Hepatocyte (in vitro differentiated cells): ENCODE results near the gene JMJD7.

Experiments used
- EZH2 ChIP-seq: fragments of 200-600 bp; sonication (generic); IDR thresholded peaks from 2 replicates; pipeline ENCODE4 v1.6.1; 2016; ENCODE audit warnings: antibody characterized with exemption, mild to moderate bottlenecking, borderline replicate concordance
- EZH2phosphoT487 ChIP-seq: fragments of 200-600 bp; sonication (generic); IDR thresholded peaks from one replicate; pipeline ENCODE4 v1.6.1; 2018; ENCODE audit warnings: antibody characterized with exemption, mild to moderate bottlenecking, low read depth, moderate library complexity; ENCODE audit not compliant: unreplicated experiment, severe bottlenecking
- TF ChIP-seq, protein P1 (sequence below): fragments of 200-600 bp; sonication (generic); IDR thresholded peaks from 2 replicates; pipeline ENCODE4 v1.5.1; 2016; ENCODE audit warnings: antibody characterized with exemption, mild to moderate bottlenecking; ENCODE audit not compliant: poor library complexity

DNA sequence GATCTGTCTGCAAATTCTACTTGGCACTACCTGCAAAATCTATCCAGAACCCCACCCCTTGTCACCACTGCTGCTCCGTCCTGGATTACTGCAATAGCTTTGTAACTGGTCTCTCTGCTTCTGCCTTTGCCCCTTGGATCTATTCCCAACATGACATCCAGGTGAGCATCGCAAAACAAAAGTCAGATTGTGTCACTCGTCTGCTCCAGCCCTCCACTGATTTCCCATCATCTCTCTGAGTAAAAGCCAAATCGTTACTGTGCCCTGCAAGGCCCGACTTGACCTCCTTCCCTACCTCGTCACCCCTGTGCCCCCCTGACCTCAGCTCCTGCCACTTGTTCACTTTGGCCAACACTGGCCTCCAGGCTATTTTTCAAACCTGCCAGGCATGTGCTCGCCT is 56.6 kb downstream of the JMJD7 start:
- TF ChIP-seq, protein P1, sequence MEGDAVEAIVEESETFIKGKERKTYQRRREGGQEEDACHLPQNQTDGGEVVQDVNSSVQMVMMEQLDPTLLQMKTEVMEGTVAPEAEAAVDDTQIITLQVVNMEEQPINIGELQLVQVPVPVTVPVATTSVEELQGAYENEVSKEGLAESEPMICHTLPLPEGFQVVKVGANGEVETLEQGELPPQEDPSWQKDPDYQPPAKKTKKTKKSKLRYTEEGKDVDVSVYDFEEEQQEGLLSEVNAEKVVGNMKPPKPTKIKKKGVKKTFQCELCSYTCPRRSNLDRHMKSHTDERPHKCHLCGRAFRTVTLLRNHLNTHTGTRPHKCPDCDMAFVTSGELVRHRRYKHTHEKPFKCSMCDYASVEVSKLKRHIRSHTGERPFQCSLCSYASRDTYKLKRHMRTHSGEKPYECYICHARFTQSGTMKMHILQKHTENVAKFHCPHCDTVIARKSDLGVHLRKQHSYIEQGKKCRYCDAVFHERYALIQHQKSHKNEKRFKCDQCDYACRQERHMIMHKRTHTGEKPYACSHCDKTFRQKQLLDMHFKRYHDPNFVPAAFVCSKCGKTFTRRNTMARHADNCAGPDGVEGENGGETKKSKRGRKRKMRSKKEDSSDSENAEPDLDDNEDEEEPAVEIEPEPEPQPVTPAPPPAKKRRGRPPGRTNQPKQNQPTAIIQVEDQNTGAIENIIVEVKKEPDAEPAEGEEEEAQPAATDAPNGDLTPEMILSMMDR, result no peak
- TF ChIP-seq EZH2 (no peak), EZH2phosphoT487 (no peak)
